Activated T-helper 1 cell treated with Interleukin-2 at 50 U/mL for 16 hours (primary cell): ENCODE data around the gene SELENON.

Experiments
- DNase-seq: peaks from one replicate; pipeline ENCODE4 v3.0.0-alpha.2; 2020; ENCODE audit warnings: low read depth

The SELENON gene

DNA sequence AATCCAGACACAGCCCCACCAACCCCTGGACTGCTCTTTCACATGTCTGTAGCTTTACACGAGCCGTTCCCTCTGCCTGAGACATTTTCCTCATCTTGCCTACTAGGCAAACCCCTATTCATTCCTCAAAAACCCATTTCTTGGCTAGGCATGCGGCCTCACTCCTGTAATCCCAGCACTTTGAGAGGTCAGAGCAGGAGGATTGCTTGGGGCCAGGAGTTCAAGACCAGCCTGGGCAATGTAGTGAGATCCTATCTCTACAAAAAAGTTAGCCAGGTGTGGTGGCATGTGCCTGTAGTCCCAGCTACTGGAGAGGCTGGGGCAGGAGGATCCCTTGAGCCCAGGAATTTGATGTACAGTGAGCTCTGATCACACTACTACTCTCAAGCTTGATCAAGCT, 64.4 kb downstream of the SELENON start:
- DNase-seq = no peak

DNA sequence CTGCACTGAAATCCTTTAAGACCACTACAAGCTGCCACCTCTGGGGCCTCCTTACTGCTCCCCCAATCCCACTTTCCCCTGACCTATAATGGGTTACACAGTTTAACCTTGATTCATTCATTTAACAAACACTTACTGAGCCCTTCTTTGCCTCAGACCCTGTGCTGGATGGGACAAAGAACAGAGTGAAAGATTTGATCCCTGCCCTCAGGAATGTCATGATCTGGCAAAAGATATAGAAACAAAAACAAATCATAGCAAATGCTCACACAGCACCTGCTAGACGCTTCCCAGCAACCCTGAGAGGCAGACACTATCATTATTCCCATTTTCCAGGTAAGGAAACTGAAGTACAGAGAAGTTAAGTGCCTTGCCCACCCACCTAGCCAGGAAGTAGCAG, 66.3 kb downstream of the SELENON start:
- DNase-seq = no peak

DNA sequence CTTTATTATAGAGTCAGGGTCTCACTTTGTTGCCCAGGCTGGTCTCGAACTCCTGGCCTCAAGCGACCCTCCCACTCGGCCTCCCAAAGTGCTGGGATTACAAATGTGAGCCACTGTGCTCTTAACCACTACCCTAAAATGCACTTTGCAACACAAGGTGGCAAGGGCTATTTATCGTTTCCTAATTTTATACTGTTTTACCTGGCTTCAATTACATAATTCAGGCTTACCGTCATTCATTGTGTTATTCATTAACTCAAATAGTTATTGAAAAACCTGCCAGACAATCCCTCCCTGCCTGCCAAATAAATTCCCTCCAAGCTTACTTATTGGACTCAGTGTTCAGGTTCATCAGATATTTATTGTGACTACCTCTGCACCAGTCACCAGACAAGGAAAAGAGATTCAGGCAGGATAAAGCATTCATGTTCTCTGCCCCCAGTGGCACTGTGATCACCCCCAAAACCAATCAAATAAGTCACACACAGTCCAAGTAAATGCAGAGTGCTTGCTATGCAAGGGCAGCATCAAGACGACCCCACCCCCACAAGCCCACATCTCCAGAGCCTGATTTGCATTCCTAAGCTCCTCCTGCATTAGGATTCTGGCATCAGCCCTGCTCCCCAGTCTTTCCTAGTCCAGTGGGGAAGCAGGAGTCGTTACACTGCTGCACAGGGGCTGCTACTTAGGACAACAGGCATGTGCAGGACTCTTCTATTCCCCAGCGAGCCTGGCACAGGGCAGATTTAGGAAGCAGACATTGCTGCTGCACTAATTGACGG, 67.4 kb downstream of the SELENON start:
- no peak for DNase-seq
